ENCODE measurements around the gene ZNF532. TPM values are rescaled to one million over a fixed set of nuclear protein-coding genes. Genes with fewer than 3 reads are reported as not detected.

The ZNF532 gene
- total RNA-seq, 4 donors from 2014 or later = 54.7 to 124 (median 91.2) TPM

DNA sequence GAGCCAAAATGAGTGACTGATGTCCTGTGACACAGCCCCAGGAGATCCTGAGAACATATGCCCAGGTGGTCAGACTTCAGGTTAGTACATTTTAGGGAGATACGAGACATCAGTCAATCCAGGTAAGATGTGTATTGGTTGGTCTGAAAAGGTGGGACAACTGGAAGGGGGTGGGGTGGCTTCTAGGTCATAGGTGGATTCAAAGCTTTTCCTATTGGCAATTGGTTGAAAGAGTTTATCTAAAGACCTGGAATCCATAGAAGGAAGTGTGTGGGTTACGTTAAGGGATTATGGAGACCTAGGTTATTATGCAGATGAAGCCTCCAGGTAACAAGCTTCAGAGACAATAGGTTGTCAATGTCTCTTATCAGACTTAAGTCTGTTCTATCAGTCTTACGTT is 136.5 kb downstream of the ZNF532 start:
- H3K4me1 ChIP-seq = peaks cover 30 to 45% of the 10 kb centered on the region in 2 donors
- no peak for ATAC-seq
- intact Hi-C loops (cut with DNase I; ENCODE audit: low total_unique reads) = no loop called here

DNA sequence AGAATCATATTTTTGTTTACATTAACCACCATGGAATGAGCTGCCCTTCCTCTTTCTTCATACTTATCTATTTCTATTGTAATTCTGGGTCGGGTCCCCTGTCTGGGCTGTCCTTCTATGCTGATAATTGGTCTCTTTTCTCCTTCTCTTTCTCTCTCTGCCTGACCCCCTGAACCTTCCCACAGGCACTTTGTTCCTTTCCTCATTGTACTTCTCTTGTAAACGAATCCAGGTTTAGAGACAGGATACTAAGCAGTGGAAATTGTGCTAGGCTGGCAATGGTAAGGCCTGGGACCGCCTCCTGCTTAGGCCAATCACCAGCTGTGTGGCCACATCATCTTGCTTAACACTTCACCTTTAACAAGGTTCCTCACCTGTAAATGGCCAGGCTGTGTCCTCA is 137.0 kb downstream of the ZNF532 start:
- H3K4me1 ChIP-seq = peaks cover 24 to 43% of the 10 kb centered on the region in 2 donors
- in situ Hi-C loops (cut with MboI; ENCODE audit: low sequenced_read_pairs in 4 of 4) = no loop called here
- intact Hi-C loops (cut with DNase I; ENCODE audit: low total_unique reads) = no loop called here
- DNase-seq = no peak
- peak overlapping the region; percentile 90 to 94 (median 91) for H3K27ac ChIP-seq
- no peak for ATAC-seq
- H3K36me3 ChIP-seq = no peaks in the 10 kb centered on the region
- H3K27me3 ChIP-seq = no peaks in the 10 kb centered on the region
- TF ChIP-seq POLR2A (IDR thresholded peaks at IDR 0.05) (no peak), CTCF (IDR thresholded peaks at IDR 0.05 in 4 of 5, conservative IDR thresholded peaks at IDR 0.05 in 1 of 5) (no peak)
- H3K4me3 ChIP-seq = no peak overlapping the region
- H3K9me3 ChIP-seq = no peaks in the 10 kb centered on the region

More for the DNA sequence above, 136.5 kb downstream of the ZNF532 start:
- H3K27me3 ChIP-seq = no peaks in the 10 kb centered on the region
- in situ Hi-C loops (cut with MboI; ENCODE audit: low sequenced_read_pairs in 4 of 4) = no loop called here
- no peaks in the 10 kb centered on the region for H3K36me3 ChIP-seq
- no peak overlapping the region for H3K4me3 ChIP-seq
- TF ChIP-seq POLR2A (IDR thresholded peaks at IDR 0.05) (no peak), CTCF (IDR thresholded peaks at IDR 0.05 in 4 of 5, conservative IDR thresholded peaks at IDR 0.05 in 1 of 5) (no peak)
- peak overlapping the region; percentile 90 to 94 (median 91) for H3K27ac ChIP-seq
- DNase-seq = no peak
- H3K9me3 ChIP-seq = no peaks in the 10 kb centered on the region

- in situ Hi-C loops (cut with MboI; ENCODE audit: low sequenced_read_pairs in 4 of 4) = no loop called here
- intact Hi-C loops (cut with DNase I; ENCODE audit: low total_unique reads) = no loop called here
- Histone ChIP-seq H3K9me3 (no peaks in the 10 kb centered on the region), H3K4me1 (peaks cover 16 to 42% of the 10 kb centered on the region in 2 donors), H3K36me3 (no peaks in the 10 kb centered on the region), H3K27me3 (no peaks in the 10 kb centered on the region), H3K27ac (peak overlapping the region in 3 of 4 donors; percentile 25 to 90 (median 46)), H3K4me3 (no peak overlapping the region)
- DNase-seq = no peak
- TF ChIP-seq CTCF (IDR thresholded peaks at IDR 0.05 in 4 of 5, conservative IDR thresholded peaks at IDR 0.05 in 1 of 5) (no peak), POLR2A (IDR thresholded peaks at IDR 0.05) (no peak)
- ATAC-seq = no peak
Observed at GRCh38 chr18:59002974-59003594, 138.4 kb downstream of the ZNF532 start.

DNA sequence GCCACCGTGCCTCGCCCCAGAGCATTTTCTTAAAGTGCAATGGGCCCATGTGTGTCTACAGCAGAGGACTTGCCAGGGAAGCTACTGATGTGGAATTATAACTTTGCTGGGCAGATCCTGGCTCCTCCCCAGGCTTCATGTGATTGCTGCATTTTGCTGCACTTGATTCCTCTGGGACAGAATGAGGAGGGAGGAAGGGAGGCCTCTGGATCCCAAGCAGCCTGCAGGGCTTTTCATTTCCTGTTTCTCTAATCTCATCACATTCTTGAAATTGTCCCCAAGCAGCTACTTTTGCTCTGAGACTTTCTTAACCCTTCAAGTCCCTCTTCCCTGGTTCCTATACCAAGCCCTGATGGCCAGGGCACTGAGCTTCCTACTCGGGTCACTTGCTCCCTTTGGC is 140.6 kb downstream of the ZNF532 start:
- peak overlapping the region; percentile 56 to 80 (median 70) for H3K27ac ChIP-seq

More for the DNA sequence above, 140.6 kb downstream of the ZNF532 start:
- Histone ChIP-seq H3K9me3 (no peaks in the 10 kb centered on the region), H3K4me3 (no peak overlapping the region), H3K27me3 (no peaks in the 10 kb centered on the region), H3K36me3 (no peaks in the 10 kb centered on the region), H3K4me1 (peaks cover 7 to 34% of the 10 kb centered on the region in 2 donors)
- in situ Hi-C loops (cut with MboI; ENCODE audit: low sequenced_read_pairs in 4 of 4) = no loop called here
- peak; percentile 48 to 57 for DNase-seq
- TF ChIP-seq POLR2A (IDR thresholded peaks at IDR 0.05) = no peak
- TF ChIP-seq CTCF (IDR thresholded peaks at IDR 0.05 in 4 of 5, conservative IDR thresholded peaks at IDR 0.05 in 1 of 5) = no peak
- intact Hi-C loops (cut with DNase I; ENCODE audit: low total_unique reads) = no loop called here
- peak; percentile 62 to 80 for ATAC-seq

All from gastrocnemius medialis (tissue), 4 donors.